SJCRH30 (cell line): ENCODE data around the gene TGFB2. TPM values are rescaled to one million over a fixed set of nuclear protein-coding genes. Genes with fewer than 3 reads are reported as not detected.

Experiments
- DNase-seq, 2 experiments: peaks; one replicate each; pipeline ENCODE4 v3.0.0-alpha.2; 2015 to 2020
- H3K27ac ChIP-seq: fragments of 250-450 bp; sonication (Bioruptor Pico); 2 replicates; pipeline ENCODE4 v1.5.1; 2020; ENCODE audit warnings: mild to moderate bottlenecking, moderate library complexity
- H3K27me3 ChIP-seq: fragments of 250-450 bp; sonication (Bioruptor Pico); 2 replicates; pipeline ENCODE4 v1.5.1; 2020; ENCODE audit warnings: mild to moderate bottlenecking, moderate library complexity
- H3K36me3 ChIP-seq: fragments of 250-450 bp; sonication (Bioruptor Pico); 2 replicates; pipeline ENCODE4 v1.5.1; 2020; ENCODE audit warnings: mild to moderate bottlenecking, moderate library complexity
- H3K4me1 ChIP-seq: fragments of 250-450 bp; sonication (Bioruptor Pico); 2 replicates; pipeline ENCODE4 v1.5.1; 2020; ENCODE audit warnings: mild to moderate bottlenecking, moderate library complexity
- H3K4me3 ChIP-seq: fragments of 250-450 bp; sonication (Bioruptor Pico); 2 replicates; pipeline ENCODE4 v1.5.1; 2020; ENCODE audit warnings: mild to moderate bottlenecking, moderate library complexity
- H3K9me3 ChIP-seq: fragments of 250-450 bp; sonication (Bioruptor Pico); replicated peaks from 2 replicates; pipeline ENCODE4 v1.5.1; 2020; ENCODE audit warnings: mild to moderate bottlenecking, moderate library complexity
- total RNA-seq: library from RNA; depleted of rRNA; stranded (reverse); fragments of >200 nt; shearing (Covaris generic); gene quantifications from 2 replicates; pipeline ENCODE4 v1.2.3, GENCODE V29; 2014; rRNA removed

The TGFB2 gene
- total RNA-seq, 1 experiment from 2014 or later = 24.4 TPM

DNA sequence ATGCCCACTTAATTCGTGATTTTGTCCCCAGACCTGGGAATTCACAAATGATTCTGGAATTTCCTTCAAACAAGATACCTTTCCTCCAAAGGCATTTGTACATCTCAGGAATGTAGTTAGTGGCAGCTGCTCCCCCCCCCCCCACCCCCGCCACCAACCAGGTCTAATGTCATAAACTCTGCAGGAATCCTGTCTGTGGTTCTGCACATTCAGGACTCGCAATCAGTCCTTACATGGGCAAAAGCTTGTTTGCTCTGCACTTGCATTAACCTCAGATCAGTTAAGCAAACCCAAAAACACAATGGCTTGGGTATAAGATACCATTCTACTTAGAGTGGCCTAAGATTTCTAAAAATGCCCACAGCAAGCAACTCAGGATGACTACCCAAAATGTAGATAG is 143.8 kb downstream of the TGFB2 start:
- peak overlapping the region; percentile 30 for H3K27ac ChIP-seq
- H3K27me3 ChIP-seq = no peaks in the 10 kb centered on the region
- DNase-seq = peak; percentile 62 to 63
- no peaks in the 10 kb centered on the region for H3K36me3 ChIP-seq
- no peak overlapping the region for H3K4me3 ChIP-seq
- peaks cover 24% of the 10 kb centered on the region for H3K4me1 ChIP-seq
- no peaks in the 10 kb centered on the region; the same call in none of the 2 replicates for H3K9me3 ChIP-seq

DNA sequence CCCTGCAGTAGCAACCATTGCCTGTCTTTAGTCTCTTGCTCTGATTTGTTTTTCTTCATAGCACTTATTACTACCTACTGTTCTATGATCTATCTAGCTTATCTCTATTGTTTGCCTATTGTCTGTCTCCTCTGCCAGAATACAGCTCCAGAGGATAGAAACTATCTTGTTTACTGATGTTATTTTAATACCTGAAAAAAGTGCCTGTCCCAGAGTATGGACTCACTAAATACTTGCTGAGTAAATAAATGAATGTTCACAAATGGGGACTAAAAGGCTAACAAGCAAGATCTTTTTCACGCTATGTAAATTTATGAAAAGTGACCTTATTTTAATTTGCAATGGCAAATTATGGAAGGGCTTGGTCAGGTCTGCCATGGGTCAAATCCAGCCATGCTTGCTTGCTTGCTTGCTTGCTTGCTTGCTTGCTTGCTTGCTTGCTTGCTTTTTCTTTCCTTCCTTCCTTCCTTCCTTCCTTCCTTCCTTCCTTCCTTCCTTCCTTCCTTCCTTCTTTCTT is 145.3 kb downstream of the TGFB2 start:
- no peaks in the 10 kb centered on the region; the same call in 1 of the 2 replicates for H3K9me3 ChIP-seq
- peaks cover 24% of the 10 kb centered on the region for H3K4me1 ChIP-seq
- no peak overlapping the region for H3K27ac ChIP-seq
- no peaks in the 10 kb centered on the region for H3K27me3 ChIP-seq
- no peaks in the 10 kb centered on the region for H3K36me3 ChIP-seq
- H3K4me3 ChIP-seq = no peak overlapping the region
- no peak for DNase-seq

DNA sequence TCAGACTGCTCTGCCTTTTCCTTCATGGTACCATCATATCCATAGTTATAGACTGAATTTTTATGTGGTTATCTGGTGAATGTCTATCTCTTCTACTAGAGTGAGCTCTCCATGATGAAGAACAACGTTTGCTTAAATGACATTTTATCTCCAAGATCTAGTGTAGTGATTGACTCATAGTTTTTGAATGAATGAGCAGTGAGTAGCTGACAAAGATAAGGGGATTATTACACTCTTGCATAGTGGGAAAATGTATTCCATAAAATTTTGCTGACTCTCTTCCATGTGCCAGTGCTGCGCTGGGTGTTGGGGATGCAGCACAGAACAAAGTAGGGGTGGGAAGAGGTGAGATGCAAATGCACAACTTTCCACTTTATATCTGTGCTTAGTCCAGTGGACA is 147.7 kb downstream of the TGFB2 start:
- no peak overlapping the region for H3K4me3 ChIP-seq
- no peak overlapping the region for H3K27ac ChIP-seq
- no peak for DNase-seq
- H3K36me3 ChIP-seq = no peaks in the 10 kb centered on the region
- no peaks in the 10 kb centered on the region for H3K27me3 ChIP-seq
- H3K4me1 ChIP-seq = peaks cover 26% of the 10 kb centered on the region
- H3K9me3 ChIP-seq = peaks cover 3% of the 10 kb centered on the region; the same call in 1 of the 2 replicates

DNA sequence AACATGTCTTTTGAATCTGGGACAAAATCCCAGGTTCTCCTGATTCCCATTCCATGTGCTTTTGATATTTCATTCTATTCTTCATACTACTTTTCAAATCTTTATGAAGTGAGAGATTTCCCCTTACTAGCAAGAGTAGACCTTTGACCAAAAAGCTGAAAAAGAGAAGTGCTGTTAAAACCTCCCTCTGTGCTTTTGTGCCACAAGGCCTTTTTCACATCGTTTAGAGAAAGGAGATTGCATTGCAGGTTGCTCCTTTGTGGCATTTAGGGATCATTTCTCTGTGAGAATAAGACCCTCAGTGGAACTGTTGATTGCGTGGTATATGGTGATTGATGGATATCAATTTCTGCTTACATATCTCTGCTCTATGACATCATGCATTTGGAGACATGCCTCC is 148.8 kb downstream of the TGFB2 start:
- peaks cover 27% of the 10 kb centered on the region for H3K4me1 ChIP-seq
- H3K36me3 ChIP-seq = no peaks in the 10 kb centered on the region
- H3K4me3 ChIP-seq = no peak overlapping the region
- H3K27me3 ChIP-seq = no peaks in the 10 kb centered on the region
- H3K9me3 ChIP-seq = peaks cover 3% of the 10 kb centered on the region; the same call in 1 of the 2 replicates
- no peak for DNase-seq
- no peak overlapping the region for H3K27ac ChIP-seq

Other genes with a start within 250 kb of the TGFB2 start
- 16.9 and 26.0 TPM in 2 replicates for gene RRP15, start 60.0 kb upstream of the TGFB2 start, total RNA-seq